Measurements from ENCODE around the gene NIT1. TPM values are rescaled to one million over a fixed set of nuclear protein-coding genes. Genes with fewer than 3 reads are reported as not detected.

The NIT1 gene
- total and polyA plus RNA-seq, 2 of the 8 experiments (the other 6 are each of a cell fraction or from before 2014, with no cell fraction given): 33.0 to 40.4 TPM

GRCh38 chr1:161099090-161099802 lies 18.7 kb upstream of the NIT1 start:
- H4K20me1 ChIP-seq (replicated peaks in 1 of 2; ENCODE audit: control insufficient read depth in 1 of 2, insufficient read depth in 2 of 2, low read length in 2 of 2): no peaks in the 10 kb centered on the region
- H2AK5ac ChIP-seq (ENCODE audit: low read depth, low read length): no peak overlapping the region
- H2BK15ac ChIP-seq (ENCODE audit: low read length): no peak overlapping the region
- H2BK5ac ChIP-seq (ENCODE audit: low read depth, low read length): no peak overlapping the region
- H3K79me1 ChIP-seq (ENCODE audit: low read depth, low read length): peaks cover 3% of the 10 kb centered on the region; the same call in 1 of the 2 replicates
- WGBS, 2 experiments (ENCODE audit: extremely low coverage in 1 of 2, insufficient coverage in 1 of 2, insufficient read length in 1 of 2, insufficient replicate concordance in 2 of 2, low coverage in 1 of 2, low lambda C conversion rate in 2 of 2, missing lambda C conversion rate in 1 of 2): 85% methylated on average over 9 of the region's 9 CpGs; no CpG with 5 or more reads in 1 of the 2 experiments
- H4K91ac ChIP-seq (replicated peaks; ENCODE audit: insufficient read length, low read length): no peak overlapping the region
- no peak overlapping the region for H4K8ac ChIP-seq (ENCODE audit: extremely low read depth, insufficient read depth, low read length)
- no peak for DNase-seq (ENCODE audit: low read depth in 1 of 2, low spot score in 2 of 2)
- H3K56ac ChIP-seq (replicated peaks; ENCODE audit: insufficient read length, low read depth, low read length): no peak overlapping the region
- no peaks in the 10 kb centered on the region for H3K27me3 ChIP-seq (replicated peaks in 1 of 4; ENCODE audit: control insufficient read depth in 3 of 4, extremely low read depth in 1 of 4, insufficient read depth in 3 of 4, low read length in 3 of 4)
- no peak overlapping the region for H2BK12ac ChIP-seq (ENCODE audit: low read depth, low read length)
- peaks cover 0 to 6% (median 0%) of the 10 kb centered on the region in 4 experiments; a peak in 2 of 7 replicates for H3K4me1 ChIP-seq (replicated peaks in 1 of 4; ENCODE audit: control insufficient read depth in 3 of 4, insufficient read depth in 4 of 4, low read length in 3 of 4)
- H3K79me2 ChIP-seq (ENCODE audit: control insufficient read depth in 1 of 2, insufficient read depth in 2 of 2, low read length in 2 of 2): peaks cover 0 to 5% of the 10 kb centered on the region in 2 experiments; a peak in 1 of 4 replicates
- CTCF ChIA-PET (ENCODE audit: partially characterized antibody): interaction anchor here (0.7 to 10.0 kb wide), 21 partner anchors 9 to 375 kb away, joined by 3 to 282 read pairs (median 4); partner anchors contain the start of genes ARHGAP30, F11R, ITLN2 and NECTIN4
- H3K9ac ChIP-seq (replicated peaks in 1 of 4; ENCODE audit: extremely low read depth in 1 of 4, low read depth in 3 of 4, low read length in 3 of 4): peak overlapping the region in 1 of 4 experiments; percentile 50; a peak in 1 of 7 replicates
- FAIRE-seq: no peak
- H2BK120ac ChIP-seq (replicated peaks; ENCODE audit: low read depth, low read length): no peak overlapping the region
- H3K14ac ChIP-seq (ENCODE audit: insufficient read length): no peak overlapping the region
- H3K4ac ChIP-seq (replicated peaks; ENCODE audit: insufficient read length, low read depth, low read length): no peak overlapping the region
- peaks cover 0 to 14% (median 6%) of the 10 kb centered on the region in 4 experiments; a peak in 5 of 8 replicates for H3K36me3 ChIP-seq (ENCODE audit: control insufficient read depth in 2 of 4, insufficient read depth in 4 of 4, low read length in 3 of 4)
- peak overlapping the region; percentile 63 to 89 (median 71); a peak in 6 of 8 replicates for H3K4me3 ChIP-seq (ENCODE audit: extremely low read depth in 1 of 4, insufficient read depth in 2 of 4, low read depth in 3 of 4, low read length in 4 of 4)
- no peak overlapping the region for H2AFZ ChIP-seq (ENCODE audit: low read length)
- H3K4me2 ChIP-seq (ENCODE audit: insufficient read depth in 1 of 2, low read depth in 2 of 2, low read length in 2 of 2): peak overlapping the region; percentile 48 to 99
- TF ChIP-seq CTBP2 (IDR thresholded peaks at IDR 0.05; ENCODE audit: borderline replicate concordance, insufficient read depth, insufficient read length, low read length) (no peak), POLR2A (IDR thresholded peaks at IDR 0.05; ENCODE audit: control extremely low read depth in 1 of 2, low read depth in 2 of 2, low read length in 2 of 2) (no peak), TEAD4 (IDR thresholded peaks at IDR 0.05; ENCODE audit: low read depth, low read length) (no peak), KDM1A (IDR thresholded peaks at IDR 0.05; ENCODE audit: borderline replicate concordance, low read length) (no peak), CHD1 (IDR thresholded peaks at IDR 0.05; ENCODE audit: low read depth, low read length) (no peak), ASH2L (IDR thresholded peaks at IDR 0.05; ENCODE audit: low read length) (peak; percentile 2)
- peaks cover 13% of the 10 kb centered on the region for H3K23me2 ChIP-seq (ENCODE audit: low read depth, low read length)
- H3K23ac ChIP-seq (ENCODE audit: insufficient read length): no peak overlapping the region
- no peak overlapping the region for H3K18ac ChIP-seq (ENCODE audit: extremely low read depth, low read length)
- no peaks in the 10 kb centered on the region for H3K9me3 ChIP-seq (ENCODE audit: insufficient read depth in 2 of 2, low read depth in 1 of 2, low read length in 1 of 2)
- POLR2A ChIA-PET (ENCODE audit: partially characterized antibody): interaction anchor here (0.9 to 5.3 kb wide), 8 partner anchors 19 to 79 kb away, joined by 3 to 32 read pairs (median 5); partner anchors contain the start of genes DEDD, F11R, NIT1 and PFDN2
- H4K5ac ChIP-seq (ENCODE audit: insufficient read length, low read depth, low read length): no peak overlapping the region
- H2BK20ac ChIP-seq (ENCODE audit: low read length): no peak overlapping the region
- H3K27ac ChIP-seq (ENCODE audit: low read depth, low read length): no peak overlapping the region

Data from H1 (cell line).